ENCODE data around the gene OR5K1. TPM values are rescaled to one million over a fixed set of nuclear protein-coding genes. Genes with fewer than 3 reads are reported as not detected.

The OR5K1 gene
- total RNA-seq, 2 experiments from 2014 or later, result not detected

DNA sequence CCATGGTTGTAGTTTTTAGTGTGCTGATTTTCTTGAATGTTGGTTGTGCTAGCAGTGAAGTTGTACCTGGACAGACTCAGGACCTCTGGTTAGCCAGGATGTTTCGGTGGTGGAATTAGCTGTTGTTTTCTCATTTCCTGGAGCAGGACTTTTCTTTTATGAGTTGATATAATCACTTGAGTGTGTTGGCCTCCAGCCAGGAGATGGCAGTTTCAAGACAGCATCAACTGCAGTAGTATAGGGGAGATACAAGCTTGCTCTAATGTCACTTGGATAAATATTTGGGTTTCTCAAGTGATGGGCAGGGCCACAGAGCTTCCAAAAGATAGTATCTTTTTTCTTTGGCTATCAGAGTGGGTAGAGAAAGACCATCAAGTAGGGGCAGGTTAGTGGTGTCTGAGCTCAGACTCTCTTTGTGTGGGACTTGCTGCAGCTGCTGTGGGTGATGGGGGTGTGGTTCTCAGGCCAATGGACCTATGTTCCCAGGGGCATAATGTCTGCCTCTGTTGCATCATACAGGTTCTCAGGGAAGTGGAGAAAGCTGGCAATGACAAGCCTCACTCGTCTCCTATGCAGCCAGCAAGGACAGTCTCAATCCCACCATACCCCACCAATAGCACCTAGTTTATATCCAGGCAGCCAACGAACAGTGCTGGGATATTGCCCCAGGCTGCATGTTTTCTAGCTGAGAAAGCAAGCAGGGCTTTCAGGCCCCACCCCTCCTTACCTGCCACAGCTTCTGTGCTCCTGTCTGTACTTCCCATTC, 19.9 kb downstream of the OR5K1 start:
- Histone ChIP-seq H3K9me2 (ENCODE audit: insufficient read depth, low read length) (no peaks in the 10 kb centered on the region), H3K4me3 (ENCODE audit: low read depth, low read length, poor library complexity, severe bottlenecking) (no peak overlapping the region), H3K27ac (ENCODE audit: low read depth, low read length, poor library complexity, severe bottlenecking) (no peak overlapping the region), H3K4me2 (ENCODE audit: low read length) (no peak overlapping the region), H4K20me1 (ENCODE audit: insufficient read depth, low read length) (no peaks in the 10 kb centered on the region), H3K36me3 (ENCODE audit: insufficient read depth, low read length) (no peaks in the 10 kb centered on the region), H2AFZ (ENCODE audit: low read length) (0 out of 2 replicates have a peak overlapping the region, but pooled peaks have one; percentile 19), H3K79me2 (ENCODE audit: insufficient read depth, low read depth, low read length) (no peaks in the 10 kb centered on the region), H3K9me3 (ENCODE audit: low read length) (no peaks in the 10 kb centered on the region), H3K4me1 (ENCODE audit: insufficient read depth, low read length, poor library complexity, severe bottlenecking) (no peaks in the 10 kb centered on the region)
- no TSS peak for BruUV-seq (replicated peaks)
- POLR2A ChIA-PET, result interaction anchor here (0.7 to 1.1 kb wide), 2 partner anchors 30 to 1721 kb away, joined by 3 read pairs; no protein-coding TSS in a partner anchor
- intact Hi-C loops (cut with micrococcal nuclease; ENCODE audit: unreplicated experiment), result no loop called here
- DNase-seq (ENCODE audit: low spot score), result no peak
- CTCF ChIA-PET (ENCODE audit: unreplicated experiment), result no interaction called here
- TF ChIP-seq, protein P1, sequence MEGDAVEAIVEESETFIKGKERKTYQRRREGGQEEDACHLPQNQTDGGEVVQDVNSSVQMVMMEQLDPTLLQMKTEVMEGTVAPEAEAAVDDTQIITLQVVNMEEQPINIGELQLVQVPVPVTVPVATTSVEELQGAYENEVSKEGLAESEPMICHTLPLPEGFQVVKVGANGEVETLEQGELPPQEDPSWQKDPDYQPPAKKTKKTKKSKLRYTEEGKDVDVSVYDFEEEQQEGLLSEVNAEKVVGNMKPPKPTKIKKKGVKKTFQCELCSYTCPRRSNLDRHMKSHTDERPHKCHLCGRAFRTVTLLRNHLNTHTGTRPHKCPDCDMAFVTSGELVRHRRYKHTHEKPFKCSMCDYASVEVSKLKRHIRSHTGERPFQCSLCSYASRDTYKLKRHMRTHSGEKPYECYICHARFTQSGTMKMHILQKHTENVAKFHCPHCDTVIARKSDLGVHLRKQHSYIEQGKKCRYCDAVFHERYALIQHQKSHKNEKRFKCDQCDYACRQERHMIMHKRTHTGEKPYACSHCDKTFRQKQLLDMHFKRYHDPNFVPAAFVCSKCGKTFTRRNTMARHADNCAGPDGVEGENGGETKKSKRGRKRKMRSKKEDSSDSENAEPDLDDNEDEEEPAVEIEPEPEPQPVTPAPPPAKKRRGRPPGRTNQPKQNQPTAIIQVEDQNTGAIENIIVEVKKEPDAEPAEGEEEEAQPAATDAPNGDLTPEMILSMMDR (conservative IDR thresholded peaks at IDR 0.05; ENCODE audit: low read length), result no peak
- TF ChIP-seq EZH2phosphoT487 (IDR thresholded peaks at IDR 0.05; ENCODE audit: borderline replicate concordance, low read depth, low read length), result no peak

DNA sequence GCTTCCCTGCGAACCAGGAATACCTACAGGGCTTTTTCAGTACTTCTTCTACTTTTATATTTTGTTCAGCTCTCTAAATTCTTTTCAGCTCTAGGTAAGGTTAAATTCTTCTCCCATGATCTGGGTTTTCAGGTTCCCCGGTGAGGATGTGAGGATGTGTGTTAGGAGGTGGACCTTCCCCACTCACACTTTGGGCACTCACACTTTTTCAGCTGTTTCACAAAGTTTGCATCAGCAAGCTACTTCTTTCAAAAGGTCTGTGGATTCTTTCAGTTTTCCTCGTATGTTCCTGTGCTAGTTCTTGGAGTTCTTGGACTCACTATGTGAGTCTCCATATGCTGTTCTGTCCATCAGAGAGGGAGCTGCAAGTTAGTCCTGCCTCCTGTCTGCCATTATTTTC, 20.6 kb downstream of the OR5K1 start:
- Histone ChIP-seq H3K9me3 (ENCODE audit: low read length) (0 out of 2 replicates have a peak, but pooled peaks cover 4% of the 10 kb centered on the region), H3K9me2 (ENCODE audit: insufficient read depth, low read length) (no peaks in the 10 kb centered on the region), H3K4me2 (ENCODE audit: low read length) (no peak overlapping the region), H2AFZ (ENCODE audit: low read length) (0 out of 2 replicates have a peak overlapping the region, but pooled peaks have one; percentile 19), H3K4me1 (ENCODE audit: insufficient read depth, low read length, poor library complexity, severe bottlenecking) (no peaks in the 10 kb centered on the region), H3K4me3 (ENCODE audit: low read depth, low read length, poor library complexity, severe bottlenecking) (no peak overlapping the region), H3K27ac (ENCODE audit: low read depth, low read length, poor library complexity, severe bottlenecking) (no peak overlapping the region), H3K36me3 (ENCODE audit: insufficient read depth, low read length) (no peaks in the 10 kb centered on the region), H3K79me2 (ENCODE audit: insufficient read depth, low read depth, low read length) (no peaks in the 10 kb centered on the region), H4K20me1 (ENCODE audit: insufficient read depth, low read length) (no peaks in the 10 kb centered on the region)
- POLR2A ChIA-PET, result interaction anchor here (0.7 kb wide), 1 partner anchor 1722 kb away, joined by 3 read pairs; no protein-coding TSS in a partner anchor
- TF ChIP-seq EZH2phosphoT487 (IDR thresholded peaks at IDR 0.05; ENCODE audit: borderline replicate concordance, low read depth, low read length), result no peak
- TF ChIP-seq, protein P1 (conservative IDR thresholded peaks at IDR 0.05; ENCODE audit: low read length), result no peak
- no peak for DNase-seq (ENCODE audit: low spot score)
- BruUV-seq (replicated peaks), result no TSS peak
- CTCF ChIA-PET (ENCODE audit: unreplicated experiment), result no interaction called here
- intact Hi-C loops (cut with micrococcal nuclease; ENCODE audit: unreplicated experiment), result no loop called here

DNA sequence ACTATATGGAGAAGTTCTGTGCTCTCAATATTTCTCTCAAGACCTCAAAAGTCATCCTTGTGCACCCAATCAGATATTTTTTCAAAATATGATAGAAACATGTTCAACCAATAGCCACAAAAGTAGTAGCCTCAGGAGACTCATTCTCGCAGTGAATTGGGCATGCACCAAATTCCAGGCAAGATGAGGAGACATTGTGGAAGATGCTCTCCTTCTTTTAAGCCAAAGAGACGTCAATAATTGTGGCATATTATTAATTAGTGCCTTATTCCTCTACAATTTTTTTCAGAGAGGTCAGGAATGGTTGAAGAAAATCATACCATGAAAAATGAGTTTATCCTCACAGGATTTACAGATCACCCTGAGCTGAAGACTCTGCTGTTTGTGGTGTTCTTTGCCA, 34.4 kb downstream of the OR5K1 start, which contains the start of gene OR5K2:
Gene OR5K2 (plus strand): TSS at position 301 of the 400 bp plus-strand sequence. CDS start 0 bp downstream, at position 301.
- H3K4me2 ChIP-seq (ENCODE audit: low read length), result no peak within 1 kb of the TSS
- intact Hi-C loops (cut with micrococcal nuclease; ENCODE audit: unreplicated experiment), result no loop called here
- H2AFZ ChIP-seq (ENCODE audit: low read length), result no peak within 1 kb of the TSS
- no peak within 1 kb of the TSS for H3K4me3 ChIP-seq (ENCODE audit: low read depth, low read length, poor library complexity, severe bottlenecking)
- POLR2A ChIA-PET, result no interaction called here
- no peak for TF ChIP-seq EZH2phosphoT487 (IDR thresholded peaks at IDR 0.05; ENCODE audit: borderline replicate concordance, low read depth, low read length)
- TF ChIP-seq, protein P1 (conservative IDR thresholded peaks at IDR 0.05; ENCODE audit: low read length), result no peak
- H3K4me1 ChIP-seq (ENCODE audit: insufficient read depth, low read length, poor library complexity, severe bottlenecking), result no peaks in the 10 kb centered on the region
- H3K9me2 ChIP-seq (ENCODE audit: insufficient read depth, low read length), result no peaks in the 10 kb centered on the region
- H4K20me1 ChIP-seq (ENCODE audit: insufficient read depth, low read length), result no peaks in the 10 kb centered on the region
- BruUV-seq (replicated peaks), result no TSS peak
- no peaks in the 10 kb centered on the region for H3K9me3 ChIP-seq (ENCODE audit: low read length)
- no peaks in the 10 kb centered on the region for H3K79me2 ChIP-seq (ENCODE audit: insufficient read depth, low read depth, low read length)
- CTCF ChIA-PET (ENCODE audit: unreplicated experiment), result no interaction called here
- no peak for DNase-seq (ENCODE audit: low spot score)
- no peaks in the 10 kb centered on the region for H3K36me3 ChIP-seq (ENCODE audit: insufficient read depth, low read length)
- H3K27ac ChIP-seq (ENCODE audit: low read depth, low read length, poor library complexity, severe bottlenecking), result no peak within 1 kb of the TSS
